NOMO-1 (cell line): ENCODE measurements around the gene AGAP1.

Experiments used
- DNase-seq, 2 experiments: peaks; one replicate each; lab custom pipeline; 2025; ENCODE audit not compliant: unreplicated experiment in 2 of 2; lab: John Stamatoyannopoulos, UW

Gene AGAP1

DNA sequence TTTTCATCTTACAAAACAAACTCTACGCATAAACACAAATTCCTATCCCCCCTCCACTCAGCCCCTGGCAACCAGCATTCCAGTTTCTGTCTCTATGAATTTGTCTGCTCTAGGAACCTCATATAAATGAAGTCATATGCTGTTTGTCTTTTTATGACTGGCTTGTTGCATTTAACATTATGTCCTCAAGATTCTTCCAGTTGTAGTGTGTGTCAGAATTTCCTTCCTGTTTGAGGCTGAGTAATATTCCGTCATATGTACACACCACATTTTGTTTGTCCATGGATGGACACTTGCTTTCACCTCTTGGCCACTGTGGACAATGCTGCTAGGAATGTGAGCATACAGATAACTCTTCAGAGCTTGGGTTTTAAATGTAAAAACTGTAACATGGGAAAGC lies 402.2 kb downstream of the AGAP1 start:
- no peak for DNase-seq

DNA sequence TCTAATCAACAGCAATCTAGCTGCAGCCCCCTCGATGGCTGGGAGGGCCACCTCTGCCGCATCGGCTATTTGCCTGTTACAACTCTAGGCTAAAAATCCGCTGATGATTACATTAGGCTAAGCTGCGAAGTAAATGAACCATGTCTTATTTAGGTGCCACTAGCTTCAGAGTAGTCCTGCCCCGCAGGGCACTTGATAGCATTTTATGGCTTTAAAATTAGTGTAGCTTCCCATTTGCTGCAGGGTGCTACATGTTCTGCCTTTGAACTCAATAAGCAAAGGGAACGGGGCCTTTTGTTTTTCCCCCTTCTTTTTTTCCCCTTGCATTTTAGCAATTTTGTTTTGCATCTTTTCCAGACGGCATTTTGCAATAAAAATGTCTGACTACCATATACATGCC lies 404.1 kb downstream of the AGAP1 start:
- no peak for DNase-seq

DNA sequence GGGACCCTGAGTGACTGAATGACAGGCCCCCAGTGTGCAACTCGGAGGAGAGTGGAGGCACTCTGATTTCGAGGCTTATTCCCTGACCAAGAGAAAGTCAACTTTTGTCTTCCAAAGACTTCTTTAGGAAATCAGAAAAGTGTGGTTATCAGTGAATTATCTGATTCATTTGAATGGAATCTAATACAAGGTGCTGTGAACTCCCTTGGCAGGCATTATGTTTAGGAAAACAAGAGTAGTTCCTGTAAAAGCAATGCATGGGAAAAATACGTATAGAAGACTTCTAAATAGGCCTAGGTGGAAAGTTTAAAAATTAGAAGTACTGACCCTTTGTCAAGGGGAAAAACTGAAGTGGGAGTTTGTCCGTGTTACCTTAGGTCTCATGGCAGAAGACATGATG lies 404.9 kb downstream of the AGAP1 start:
- no peak for DNase-seq

DNA sequence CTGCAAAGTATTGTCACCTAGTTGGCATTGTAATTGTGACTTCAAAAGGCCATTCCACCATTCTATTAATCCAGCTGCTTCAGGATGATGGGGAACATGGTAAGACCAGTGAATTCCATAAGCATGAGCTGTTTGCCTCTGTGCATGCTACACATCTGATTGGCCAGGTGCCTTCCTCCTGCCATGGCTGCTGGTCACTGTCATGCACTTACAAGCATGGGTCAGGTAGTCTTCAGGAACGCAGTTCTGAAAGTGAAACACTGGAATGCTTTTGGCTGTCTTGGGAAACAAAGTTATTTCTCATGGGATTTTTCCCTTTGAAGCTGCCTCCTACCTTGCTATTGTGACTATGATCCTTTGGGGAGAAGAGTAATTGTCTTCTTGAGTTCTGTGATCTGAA lies 406.8 kb downstream of the AGAP1 start:
- DNase-seq, result no peak

DNA sequence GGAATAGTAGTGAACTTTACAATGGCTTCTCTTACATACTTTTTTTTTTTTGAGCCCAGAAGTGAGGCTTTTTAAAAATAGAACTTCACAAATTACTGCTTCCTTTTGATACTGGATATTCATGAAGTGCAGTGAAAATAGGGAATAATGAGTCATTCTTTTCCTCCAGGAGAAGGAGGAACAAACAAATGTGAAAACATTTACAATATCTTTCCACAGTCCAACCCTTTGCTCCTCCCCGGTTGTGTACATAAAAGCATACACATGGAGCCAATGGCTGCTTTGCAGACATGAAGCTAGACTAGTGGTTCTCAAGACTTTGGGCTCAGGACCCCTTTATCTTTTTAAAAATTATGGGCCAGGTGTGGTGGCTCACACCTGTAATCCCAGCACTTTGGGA lies 407.4 kb downstream of the AGAP1 start:
- DNase-seq, result no peak

DNA sequence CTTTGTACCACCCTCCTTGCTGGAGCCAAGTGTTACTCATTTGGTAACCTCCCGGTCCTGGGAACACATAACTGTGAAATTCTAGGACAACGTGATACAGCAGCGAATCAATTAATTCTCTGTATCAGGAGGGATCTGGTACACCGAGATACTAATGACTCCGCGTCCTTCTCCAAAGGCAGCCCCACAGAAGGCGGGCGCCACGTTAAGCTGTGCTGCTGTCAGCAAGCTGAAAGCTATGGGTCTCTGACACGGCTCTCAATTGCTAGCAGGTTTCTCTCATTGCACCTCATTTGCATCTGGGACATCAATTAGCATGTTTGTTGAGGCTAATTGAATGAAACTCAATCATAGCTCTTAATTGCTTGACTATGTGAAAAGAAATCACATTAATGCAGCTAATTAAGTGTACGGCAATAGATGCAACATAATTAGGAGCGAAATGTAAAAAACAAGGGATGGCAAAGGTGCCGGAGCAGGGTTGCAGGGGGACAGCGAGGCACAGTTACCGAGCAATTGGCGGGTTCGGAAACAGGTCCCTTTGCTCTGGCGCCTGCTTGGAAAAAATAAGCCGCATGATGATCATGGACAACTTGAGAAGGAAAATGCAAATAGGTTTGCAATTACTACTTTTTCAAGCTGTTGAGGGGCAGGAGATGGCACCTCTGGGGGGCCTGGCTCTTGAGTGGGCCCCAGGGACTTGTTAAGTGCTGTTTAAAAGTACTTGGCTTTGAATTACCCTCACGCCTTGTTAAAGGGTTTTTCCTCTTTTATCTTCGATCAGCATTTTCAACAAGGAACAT lies 410.1 kb downstream of the AGAP1 start:
- DNase-seq, result no peak

DNA sequence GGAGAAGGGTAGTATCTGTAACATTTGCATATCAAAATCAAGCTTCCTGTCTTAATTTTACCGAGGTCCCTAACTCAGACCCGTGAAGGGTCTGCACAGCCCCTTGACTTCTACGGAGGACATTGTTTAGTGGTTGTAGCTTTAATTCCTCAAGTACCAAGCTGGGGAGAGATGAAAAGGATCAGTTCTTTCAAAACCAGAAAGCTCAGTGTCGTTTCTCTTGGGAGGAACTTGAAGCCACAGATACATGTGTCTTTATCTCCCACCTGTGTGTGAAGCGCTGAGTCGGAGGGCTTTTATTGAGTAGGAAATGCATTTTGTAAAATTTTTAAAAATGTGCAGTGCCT lies 410.7 kb downstream of the AGAP1 start:
- no peak for DNase-seq

DNA sequence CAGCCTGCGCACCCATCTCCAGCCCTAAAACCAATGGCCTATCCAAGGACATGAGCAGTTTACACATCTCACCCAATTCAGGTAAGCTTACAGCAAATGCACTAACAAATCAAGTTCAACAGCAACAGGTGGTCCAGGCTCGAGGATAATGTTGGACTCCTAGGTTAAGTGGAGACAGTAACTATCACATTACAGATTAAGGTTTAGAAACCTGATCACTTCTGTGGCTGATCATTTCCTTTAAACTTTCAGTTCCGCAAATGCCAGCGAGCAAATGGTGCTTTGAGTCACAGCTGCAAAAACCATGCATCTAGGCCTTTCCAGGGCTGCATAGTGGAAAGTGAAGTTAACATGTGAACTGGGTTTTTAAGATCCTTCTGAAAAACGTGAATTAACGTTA lies 415.0 kb downstream of the AGAP1 start:
- peak in 1 of 2 experiments; percentile 11 for DNase-seq

DNA sequence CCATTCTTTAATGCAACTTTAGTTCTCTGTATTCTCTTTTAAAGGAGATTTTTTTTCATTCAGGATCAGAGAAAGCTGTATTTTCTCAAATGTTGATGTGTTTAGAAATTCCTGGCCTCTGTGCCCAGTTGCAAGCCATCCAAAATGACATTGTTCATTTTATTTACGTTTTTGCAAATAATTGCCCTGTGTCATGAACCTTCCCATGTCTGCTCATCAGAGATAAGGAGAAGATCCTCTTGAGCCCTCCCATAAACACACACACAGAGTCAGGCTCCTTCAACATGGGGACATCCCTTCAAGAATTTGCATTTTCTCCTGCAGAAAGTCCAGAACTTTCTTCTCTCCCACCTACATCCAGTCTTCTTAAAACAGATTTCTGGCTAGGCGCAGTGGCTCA lies 415.5 kb downstream of the AGAP1 start:
- no peak for DNase-seq

DNA sequence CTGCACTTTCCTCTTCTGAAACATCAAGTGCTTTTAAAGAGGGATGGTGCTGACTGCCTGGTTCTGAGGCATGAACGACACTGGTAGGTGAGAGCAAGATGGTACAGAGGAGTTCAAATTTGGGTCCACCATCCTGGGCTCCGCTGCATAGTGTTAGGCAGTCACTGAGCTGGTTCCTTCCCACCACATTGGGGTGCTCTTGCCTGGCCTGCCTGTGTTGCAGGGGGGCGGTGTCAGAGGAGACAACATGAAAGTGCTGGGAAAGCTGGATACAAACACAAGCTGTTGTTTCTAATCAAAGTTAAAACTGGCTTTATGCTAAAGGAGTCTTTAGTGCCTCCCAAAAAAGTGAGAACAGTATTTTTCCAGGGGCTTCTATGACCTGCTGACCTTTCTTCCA lies 416.2 kb downstream of the AGAP1 start:
- no peak for DNase-seq

DNA sequence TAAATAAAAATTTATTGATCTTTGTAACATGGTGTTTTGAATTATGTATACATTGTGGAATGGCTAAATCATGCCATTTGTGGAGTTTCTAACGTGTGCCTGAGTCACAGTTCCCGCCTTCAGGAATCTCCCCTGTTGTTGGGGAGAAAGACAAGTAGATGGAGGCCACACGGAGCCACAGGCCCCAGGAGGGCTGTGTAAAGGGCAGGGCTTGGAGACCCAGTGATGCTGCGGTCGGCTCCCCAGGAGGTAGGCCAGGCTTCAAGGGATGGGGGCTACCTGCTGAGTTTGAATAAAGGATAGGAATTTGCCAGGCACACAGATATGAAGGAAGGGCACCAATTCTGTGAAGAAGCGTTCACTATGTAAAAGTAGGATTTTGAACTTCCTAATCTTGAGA lies 417.3 kb downstream of the AGAP1 start:
- no peak for DNase-seq

DNA sequence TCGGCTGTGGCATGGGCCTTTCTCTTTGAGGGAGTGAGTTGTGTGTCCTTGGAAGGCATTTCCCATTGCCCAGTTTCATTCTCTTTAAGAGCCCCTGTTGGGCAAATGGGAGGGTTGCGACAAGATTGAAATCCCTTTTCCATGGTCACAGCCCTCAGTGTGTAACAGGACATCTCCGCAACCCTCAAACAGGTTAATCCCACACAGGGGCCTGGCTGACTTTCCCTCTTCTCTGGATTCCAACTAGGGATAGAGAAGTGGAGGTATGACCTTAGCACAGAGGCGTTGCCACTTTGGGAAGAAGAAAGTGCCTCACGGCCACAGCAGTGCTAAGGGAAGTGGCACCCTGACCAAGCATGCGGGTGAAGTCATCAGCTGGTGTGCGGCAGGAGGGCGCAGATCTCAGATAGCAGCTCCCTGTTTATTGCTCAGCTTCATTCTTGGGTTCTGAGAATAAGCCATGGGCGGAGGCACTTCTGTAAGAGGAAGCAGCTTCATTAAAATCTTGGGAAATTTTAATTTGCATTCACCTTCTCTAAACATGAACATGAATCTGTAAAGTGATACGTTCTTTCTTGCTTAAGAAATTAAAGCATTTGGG lies 417.9 kb downstream of the AGAP1 start:
- DNase-seq, result no peak

DNA sequence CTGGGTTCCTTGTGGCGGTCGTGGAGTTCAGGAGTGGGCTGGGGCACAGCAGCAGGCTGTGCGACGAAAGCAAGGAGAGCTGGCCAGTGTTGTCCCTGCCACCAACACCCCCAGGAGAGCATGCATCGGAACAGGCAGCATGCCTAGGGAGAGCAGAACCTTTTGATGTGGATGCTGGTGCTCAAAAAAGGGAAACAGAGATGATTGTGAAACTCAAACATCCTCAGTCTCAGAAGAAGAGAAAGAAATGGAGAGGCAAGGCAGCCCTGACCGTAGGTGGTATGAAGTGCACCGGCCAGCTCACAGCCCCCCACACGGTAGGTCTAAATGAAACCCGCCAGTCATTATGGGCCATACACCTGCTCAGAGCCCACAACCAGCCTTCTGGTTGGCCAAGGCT lies 420.9 kb downstream of the AGAP1 start:
- no peak for DNase-seq

DNA sequence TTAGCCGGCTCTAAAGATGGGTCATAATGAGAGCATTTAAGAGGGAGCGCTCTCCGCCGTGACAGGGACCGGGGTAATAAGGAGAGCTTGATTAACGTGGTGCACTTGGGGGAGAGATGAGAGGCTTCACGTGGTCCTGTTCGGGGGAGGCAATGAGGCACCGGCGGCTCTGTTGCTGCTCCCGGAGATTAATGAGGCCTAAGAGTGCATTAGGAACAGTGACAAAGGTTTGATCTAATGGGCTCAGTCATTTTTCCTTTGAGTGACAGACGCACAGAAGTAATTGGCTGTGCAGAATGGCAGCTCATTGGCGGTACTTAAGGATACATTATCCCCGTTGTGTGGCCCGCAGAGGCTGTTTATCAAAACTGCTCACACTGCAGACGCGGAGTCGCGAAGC lies 423.7 kb downstream of the AGAP1 start:
- DNase-seq, result no peak

DNA sequence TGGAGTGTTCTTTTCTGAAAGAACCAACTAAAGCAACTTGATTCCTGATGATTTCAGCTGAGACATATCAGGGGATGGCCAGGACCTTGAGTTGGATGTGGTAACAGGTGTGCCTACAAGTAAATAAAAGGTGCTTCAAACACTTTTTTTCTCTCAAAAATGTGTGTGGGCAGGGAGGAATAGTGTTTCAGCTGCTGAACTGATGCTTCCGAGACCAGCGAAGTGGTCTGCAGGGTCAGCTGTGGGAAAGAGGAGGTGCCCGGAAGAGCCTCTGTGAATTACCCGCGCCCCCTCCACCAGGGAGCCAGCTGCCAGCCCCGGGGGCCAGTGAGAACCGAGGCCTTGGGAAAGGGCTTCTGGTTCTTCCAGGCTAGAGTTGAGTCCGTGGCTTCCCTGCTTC lies 425.0 kb downstream of the AGAP1 start:
- DNase-seq, result no peak

DNA sequence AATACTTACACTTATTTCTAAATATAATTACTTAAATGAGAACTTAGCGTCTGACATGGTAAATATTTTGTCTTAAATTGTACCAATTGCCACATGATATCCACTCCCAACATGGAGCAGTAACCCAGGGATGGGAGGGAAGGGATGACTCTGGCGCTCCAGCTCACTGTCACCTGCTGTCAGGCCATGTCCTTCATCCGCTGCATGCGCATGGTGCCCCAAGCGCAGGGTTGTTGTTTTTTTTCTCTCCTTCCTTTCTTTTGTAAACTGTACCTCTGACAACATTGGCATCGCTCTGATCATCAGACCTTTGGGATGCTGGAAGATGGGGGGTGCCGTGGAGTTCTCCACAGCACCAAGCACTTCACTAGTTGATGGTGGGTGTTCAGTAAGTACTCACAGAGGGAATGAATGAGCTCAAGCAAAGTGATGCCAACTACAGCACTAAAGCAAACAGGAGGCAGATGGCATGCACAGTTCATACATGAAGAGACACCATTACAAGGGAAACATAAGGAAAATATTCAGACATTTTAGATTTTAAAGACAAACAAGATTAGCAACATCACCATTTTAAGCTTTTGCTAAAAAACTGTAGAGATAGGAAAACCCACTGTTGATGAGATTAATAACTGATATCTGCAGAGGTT lies 426.5 kb downstream of the AGAP1 start:
- DNase-seq, result no peak

DNA sequence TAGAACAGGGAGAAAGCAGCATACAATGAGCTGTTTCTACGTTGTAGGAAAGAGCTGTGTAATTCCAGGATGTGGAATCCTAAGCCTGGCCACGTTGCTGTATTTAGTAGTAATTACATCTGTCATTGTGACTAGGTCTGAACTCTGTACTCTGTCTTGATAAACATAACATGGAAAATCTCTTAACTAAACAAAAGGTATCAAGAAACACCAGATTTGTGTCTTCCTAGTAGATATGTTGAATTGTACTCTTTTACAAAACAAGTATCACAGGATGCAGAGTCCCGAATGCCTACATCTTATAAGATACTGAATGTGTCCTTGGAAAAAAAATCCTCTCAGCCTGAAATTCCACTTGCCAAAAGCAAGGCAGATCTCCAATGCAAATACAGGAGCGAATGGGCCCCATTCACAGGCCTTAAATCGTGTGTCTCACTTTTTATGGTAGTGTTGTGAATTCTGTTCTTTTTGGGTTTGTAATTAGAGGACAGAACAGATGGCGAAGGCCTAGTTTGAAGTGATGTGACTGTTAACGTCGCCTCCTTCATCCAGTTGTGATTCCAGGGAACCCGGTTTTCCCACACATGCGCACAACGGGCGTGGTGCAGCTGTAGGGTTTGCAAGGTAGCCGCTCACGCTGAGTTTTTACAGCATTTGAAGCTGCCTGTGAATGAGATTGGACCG lies 427.8 kb downstream of the AGAP1 start:
- no peak for DNase-seq

DNA sequence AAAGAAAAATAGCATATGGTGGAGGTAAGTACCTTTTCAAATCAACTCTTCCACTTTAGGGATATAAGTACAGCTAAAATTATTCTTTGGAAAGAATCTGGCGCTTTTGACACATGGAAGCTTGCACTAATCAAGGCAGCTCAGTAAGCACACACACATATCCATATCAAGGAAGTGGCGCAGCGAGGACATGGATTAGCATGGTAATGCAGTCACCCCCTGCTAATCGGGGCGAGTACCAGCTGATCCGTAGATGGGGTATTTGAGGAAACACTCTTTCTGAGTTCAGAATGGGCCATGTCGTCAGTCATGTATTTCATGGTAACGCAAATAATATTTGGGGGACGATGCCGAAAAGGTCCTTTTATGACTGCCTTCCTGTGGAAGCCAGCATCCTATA lies 429.0 kb downstream of the AGAP1 start:
- DNase-seq, result no peak

DNA sequence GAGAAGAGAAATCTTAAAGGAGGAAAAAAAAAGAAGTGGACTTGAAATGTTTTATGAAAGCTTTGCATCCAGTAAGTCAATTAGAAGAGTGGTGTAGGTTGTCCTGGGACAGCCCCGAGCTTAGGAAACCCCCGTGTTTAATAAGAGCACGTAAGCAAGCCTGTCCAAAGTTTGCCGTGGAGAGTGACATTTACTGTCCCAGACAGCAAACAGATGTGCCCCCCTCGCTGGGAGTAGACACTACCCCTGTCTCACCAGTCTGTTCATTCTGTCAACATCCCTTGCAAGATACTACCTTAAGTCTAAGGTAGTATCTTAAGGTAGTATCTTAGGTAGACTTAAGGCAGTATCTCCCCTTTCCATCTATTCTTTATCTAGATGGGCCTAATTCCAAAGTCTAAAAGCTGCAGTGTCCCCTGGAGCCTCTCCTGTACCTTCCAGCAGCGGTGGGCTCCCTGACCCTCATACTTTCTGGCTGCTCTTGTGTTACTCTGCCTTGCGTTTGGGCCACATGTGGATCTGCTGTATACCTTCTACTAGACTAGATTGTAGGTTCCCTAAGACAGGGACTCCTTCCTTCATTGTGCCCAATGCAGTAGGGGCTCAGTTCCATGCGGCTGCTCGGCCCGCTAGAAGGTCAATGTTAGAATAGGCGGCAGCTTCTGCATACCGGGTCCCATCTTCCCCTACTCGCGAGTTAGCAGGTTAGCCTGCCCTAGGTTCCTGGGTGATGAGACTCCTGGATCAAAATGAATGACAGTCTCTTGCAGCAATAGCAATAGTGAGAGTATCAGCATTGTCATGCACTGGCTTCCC lies 430.2 kb downstream of the AGAP1 start:
- DNase-seq, result no peak

DNA sequence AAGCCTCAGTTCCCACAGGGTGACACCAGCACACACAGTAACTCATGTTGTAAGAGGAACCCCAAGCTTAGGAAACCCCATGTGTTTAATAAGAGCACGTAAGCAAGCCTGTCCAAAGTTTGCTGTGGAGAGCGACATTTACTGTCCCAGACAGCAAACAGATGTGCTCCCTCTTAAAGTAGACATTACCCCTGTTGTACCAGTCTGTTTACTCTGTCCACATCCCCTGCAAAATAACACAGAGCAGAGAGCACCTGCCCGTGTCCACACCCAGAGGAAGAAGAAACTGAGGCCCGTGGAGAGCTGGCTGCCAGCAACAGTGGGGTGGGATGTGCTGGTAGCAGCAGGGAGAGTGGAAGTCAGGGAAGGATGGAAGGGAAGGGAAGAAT lies 430.8 kb downstream of the AGAP1 start:
- no peak for DNase-seq
